Neural crest cell (in vitro differentiated cells): ENCODE results near the gene OR1L8. TPM values are rescaled to one million over a fixed set of nuclear protein-coding genes. Genes with fewer than 3 reads are reported as not detected.
"Not testable (repeated sequence)": the region's sequence is repeated elsewhere in the genome, so short reads cannot be mapped to it uniquely, and the experiment has no call there.

ENCODE experiments used
- DNase-seq: peaks from one replicate; pipeline ENCODE4 v3.0.0; 2021; ENCODE audit warnings: low read depth, mixed read lengths, low spot score
- H3K27ac Mint-ChIP-seq: one replicate; pipeline ENCODE4 v1.8.0; 2021; ENCODE audit warnings: mild to moderate bottlenecking, mixed read lengths; ENCODE audit not compliant: unreplicated experiment
- H3K27me3 Mint-ChIP-seq: 2 replicates; pipeline ENCODE4 v1.8.0; 2021; ENCODE audit warnings: low read depth, mild to moderate bottlenecking, mixed read lengths
- H3K36me3 Mint-ChIP-seq: 2 replicates; pipeline ENCODE4 v1.8.0; 2021; ENCODE audit warnings: low read depth, mild to moderate bottlenecking, mixed read lengths
- H3K4me1 Mint-ChIP-seq: 2 replicates; pipeline ENCODE4 v1.8.0; 2021; ENCODE audit warnings: mixed read lengths
- H3K4me3 Mint-ChIP-seq: one replicate; pipeline ENCODE4 v1.8.0; 2021; ENCODE audit warnings: mild to moderate bottlenecking, mixed read lengths
- H3K9me3 Mint-ChIP-seq: 2 replicates; pipeline ENCODE4 v1.8.0; 2021; ENCODE audit warnings: mixed read lengths
- CTCF ChIP-seq: fragments of 200-600 bp; sonication (generic); conservative IDR thresholded peaks from 2 replicates; pipeline ENCODE4 v1.5.0; 2021; ENCODE audit warnings: antibody characterized with exemption, mild to moderate bottlenecking
- long read RNA-seq: library from polyadenylated mRNA; unstranded; transcript quantifications from one replicate; pipeline ENCODE4 v2.0.0, GENCODE V29; 2020
- total RNA-seq: library from RNA; stranded (reverse); gene quantifications from 2 replicates; pipeline ENCODE4 v1.2.1, GENCODE V29; 2021

OR1L8 gene, protein sequence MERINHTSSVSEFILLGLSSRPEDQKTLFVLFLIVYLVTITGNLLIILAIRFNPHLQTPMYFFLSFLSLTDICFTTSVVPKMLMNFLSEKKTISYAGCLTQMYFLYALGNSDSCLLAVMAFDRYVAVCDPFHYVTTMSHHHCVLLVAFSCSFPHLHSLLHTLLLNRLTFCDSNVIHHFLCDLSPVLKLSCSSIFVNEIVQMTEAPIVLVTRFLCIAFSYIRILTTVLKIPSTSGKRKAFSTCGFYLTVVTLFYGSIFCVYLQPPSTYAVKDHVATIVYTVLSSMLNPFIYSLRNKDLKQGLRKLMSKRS
- total RNA-seq, result not detected in 2 replicates
- long read RNA-seq, result 0 reads

DNA sequence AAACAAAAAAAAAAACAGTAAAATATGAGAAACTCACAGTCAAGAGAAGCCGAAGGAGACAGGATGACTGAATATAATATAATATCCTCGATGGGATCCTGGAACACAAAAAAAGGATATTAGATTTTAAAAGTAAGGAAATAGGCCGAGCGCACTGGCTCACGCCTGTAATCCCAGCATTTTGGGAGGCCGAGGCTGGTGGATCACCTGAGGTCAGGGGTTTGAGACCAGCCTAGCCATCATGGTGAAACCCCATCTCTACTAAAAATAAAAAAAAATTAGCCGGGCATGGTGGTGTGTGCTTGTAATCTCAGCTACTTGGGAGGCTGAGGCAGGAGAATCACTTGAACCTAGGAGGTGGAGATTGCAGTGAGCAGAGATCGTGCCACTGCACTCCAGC is at the start of gene OR1L8:
OR1L8 (minus strand) TSS at position 101 of the 400 bp plus-strand sequence. CDS start 14,907 bp downstream, outside the sequence.
- H3K4me3 Mint-ChIP-seq, H3K27me3 Mint-ChIP-seq, DNase-seq, H3K9me3 Mint-ChIP-seq, H3K36me3 Mint-ChIP-seq, H3K27ac Mint-ChIP-seq, H3K4me1 Mint-ChIP-seq: not testable (repeated sequence)

DNA sequence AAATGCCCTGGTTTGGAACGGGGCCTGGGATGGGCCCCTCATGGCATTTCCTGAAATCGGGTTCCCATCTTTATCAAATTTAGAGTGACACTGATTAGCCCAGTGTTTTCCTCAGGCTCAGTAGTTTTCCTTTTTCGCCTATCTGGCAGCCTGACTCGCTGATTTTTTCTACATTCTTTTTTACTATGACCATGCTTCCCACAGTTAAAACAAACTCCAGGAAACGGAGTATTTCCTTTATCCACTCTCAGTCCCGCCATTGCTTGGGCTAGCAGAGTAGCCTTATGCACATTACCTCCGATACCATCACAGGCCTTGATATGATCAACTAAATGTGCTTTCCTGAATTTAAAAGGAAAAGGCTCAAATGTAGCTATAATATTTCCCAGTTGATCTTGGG is 36.8 kb upstream of the OR1L8 start:
- no peak overlapping the region for H3K4me3 Mint-ChIP-seq
- no peak for DNase-seq
- no peaks in the 10 kb centered on the region for H3K36me3 Mint-ChIP-seq
- TF ChIP-seq CTCF, result no peak
- H3K4me1 Mint-ChIP-seq, result no peaks in the 10 kb centered on the region
- H3K27me3 Mint-ChIP-seq, result peaks cover 11% of the 10 kb centered on the region
- H3K27ac Mint-ChIP-seq, result no peak overlapping the region
- H3K9me3 Mint-ChIP-seq, result peaks cover under 1% of the 10 kb centered on the region

DNA sequence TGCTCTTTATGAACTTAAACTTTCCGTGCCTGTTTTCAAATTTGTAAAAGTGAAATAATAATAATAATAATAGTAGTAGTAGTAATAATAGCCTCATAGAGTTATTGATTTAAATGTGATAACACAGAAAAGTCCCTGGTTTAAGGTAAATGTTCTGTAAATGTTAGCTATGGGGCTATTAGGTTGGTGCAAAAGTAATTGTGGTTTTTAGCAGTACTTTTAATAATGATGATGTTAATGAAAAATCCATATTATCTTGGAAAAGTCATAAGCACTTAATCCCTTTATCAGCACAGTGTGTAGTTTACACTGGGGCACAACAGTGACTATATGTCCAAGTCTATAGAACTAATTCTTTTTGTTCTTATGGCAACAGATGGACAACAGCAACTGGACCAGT is 31.2 kb upstream of the OR1L8 start, which contains the start of gene OR1Q1:
OR1Q1 (plus strand) TSS at position 377 of the 400 bp plus-strand sequence; CDS start at position 377, 0 bp downstream.
- peaks cover 8% of the 10 kb centered on the region for H3K27me3 Mint-ChIP-seq
- DNase-seq, result no peak
- TF ChIP-seq CTCF, result no peak
- H3K4me3 Mint-ChIP-seq, result no peak within 1 kb of the TSS
- H3K9me3 Mint-ChIP-seq, result peaks cover 9% of the 10 kb centered on the region
- H3K27ac Mint-ChIP-seq, result no peak within 1 kb of the TSS
- H3K36me3 Mint-ChIP-seq, result no peaks in the 10 kb centered on the region
- no peaks in the 10 kb centered on the region for H3K4me1 Mint-ChIP-seq

DNA sequence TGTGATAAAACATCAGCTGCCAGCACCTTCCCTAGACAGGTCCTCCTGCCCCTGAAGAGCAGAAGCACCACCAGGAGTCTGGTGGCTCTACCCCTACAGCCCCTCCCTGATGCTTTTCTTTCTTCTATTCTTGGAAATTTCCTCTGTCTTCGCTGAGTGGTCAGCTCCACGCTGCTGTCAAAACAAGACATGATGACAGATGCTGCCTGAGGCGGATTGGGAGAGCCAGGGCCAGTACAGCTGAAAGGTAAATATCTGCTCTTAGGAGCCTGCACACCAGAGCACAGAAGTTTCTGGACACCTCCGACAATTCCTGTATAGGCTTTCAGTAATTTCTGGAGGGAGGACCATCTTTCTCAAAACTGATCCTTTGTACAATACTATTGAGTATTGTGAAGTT is 26.6 kb upstream of the OR1L8 start:
- H3K27me3 Mint-ChIP-seq, result peaks cover 7% of the 10 kb centered on the region
- no peak overlapping the region for H3K27ac Mint-ChIP-seq
- no peak for DNase-seq
- H3K4me3 Mint-ChIP-seq, result no peak overlapping the region
- peaks cover 13% of the 10 kb centered on the region for H3K9me3 Mint-ChIP-seq
- H3K4me1 Mint-ChIP-seq, result no peaks in the 10 kb centered on the region
- TF ChIP-seq CTCF, result no peak
- H3K36me3 Mint-ChIP-seq, result no peaks in the 10 kb centered on the region

DNA sequence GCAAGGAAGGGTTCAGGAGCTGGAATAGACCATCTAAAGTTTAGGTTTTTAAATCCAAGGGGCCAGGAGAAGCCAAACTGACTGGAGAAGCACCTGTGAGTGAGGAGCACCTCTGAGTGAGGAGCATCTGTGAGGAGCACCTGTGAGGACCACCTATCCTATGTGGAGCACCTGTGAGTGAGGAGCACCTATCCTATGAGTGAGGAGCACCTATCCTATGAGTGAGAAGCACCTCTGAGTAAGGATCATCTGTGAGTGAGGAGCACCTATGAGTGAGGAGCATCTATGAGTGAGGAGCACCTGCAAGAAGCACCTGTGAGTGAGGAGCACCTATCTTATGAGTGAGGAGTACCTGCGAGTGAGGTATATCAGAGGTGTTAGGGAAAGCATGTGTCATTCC is 23.4 kb upstream of the OR1L8 start:
- Mint-ChIP-seq H3K27ac (no peak overlapping the region), H3K36me3 (no peaks in the 10 kb centered on the region), H3K4me3 (no peak overlapping the region), H3K4me1 (no peaks in the 10 kb centered on the region), H3K9me3 (peaks cover 15% of the 10 kb centered on the region), H3K27me3 (peaks cover 9% of the 10 kb centered on the region)
- DNase-seq, result no peak
- no peak for TF ChIP-seq CTCF

GRCh38 chr9:122605691-122606090 is 22.5 kb upstream of the OR1L8 start:
- H3K9me3 Mint-ChIP-seq, result peaks cover 14% of the 10 kb centered on the region
- H3K36me3 Mint-ChIP-seq, result no peaks in the 10 kb centered on the region
- no peak for DNase-seq
- H3K4me3 Mint-ChIP-seq, result no peak overlapping the region
- TF ChIP-seq CTCF, result no peak
- peaks cover 3% of the 10 kb centered on the region for H3K27me3 Mint-ChIP-seq
- no peak overlapping the region for H3K27ac Mint-ChIP-seq
- H3K4me1 Mint-ChIP-seq, result no peaks in the 10 kb centered on the region
